Nucleus accumbens (tissue), 56 donors: ENCODE results near the gene XXYLT1.

Experiments used
- DNase-seq, 56 donors: peaks; one replicate each; lab custom pipeline; 2025; lab: John Stamatoyannopoulos, UW

XXYLT1 gene

GRCh38 chr3:195160257-195160898 is 110.6 kb downstream of the XXYLT1 start:
- no peak for DNase-seq

GRCh38 chr3:195159814-195160165 is 111.2 kb downstream of the XXYLT1 start:
- no peak for DNase-seq

- DNase-seq = no peak
Measured at GRCh38 chr3:195159117-195159813, 111.7 kb downstream of the XXYLT1 start.

- DNase-seq = peak in 14 of 56 donors; percentile 6 to 25 (median 17)
Measured at GRCh38 chr3:195156286-195156890, 114.6 kb downstream of the XXYLT1 start.

- peak in 1 of 56 donors; percentile 15 for DNase-seq
Measured at GRCh38 chr3:195155570-195156241, 115.3 kb downstream of the XXYLT1 start.

- DNase-seq = peak in 44 of 56 donors; percentile 14 to 79 (median 46)
Measured at GRCh38 chr3:195154793-195155535, 116.0 kb downstream of the XXYLT1 start.

- DNase-seq = no peak
Measured at GRCh38 chr3:195154111-195154791, 116.7 kb downstream of the XXYLT1 start.

- DNase-seq = no peak
Measured at GRCh38 chr3:195153653-195154052, 117.3 kb downstream of the XXYLT1 start.

GRCh38 chr3:195153130-195153529 is 117.8 kb downstream of the XXYLT1 start:
- DNase-seq = peak in 11 of 56 donors; percentile 2 to 37 (median 12)

GRCh38 chr3:195151866-195152541 is 119.0 kb downstream of the XXYLT1 start:
- DNase-seq = no peak

- DNase-seq = no peak
Measured at GRCh38 chr3:195151402-195151801, 119.6 kb downstream of the XXYLT1 start.

GRCh38 chr3:195150181-195151118 is 120.5 kb downstream of the XXYLT1 start:
- peak in 26 of 56 donors; percentile 11 to 69 (median 35) for DNase-seq

- DNase-seq = no peak
Measured at GRCh38 chr3:195149292-195150030, 121.5 kb downstream of the XXYLT1 start.

- DNase-seq = no peak
Measured at GRCh38 chr3:195148549-195148948, 122.4 kb downstream of the XXYLT1 start.

- DNase-seq = no peak
Measured at GRCh38 chr3:195147649-195148080, 123.3 kb downstream of the XXYLT1 start.

- no peak for DNase-seq
Measured at GRCh38 chr3:195146131-195146530, 124.8 kb downstream of the XXYLT1 start.

GRCh38 chr3:195145579-195145978 is 125.4 kb downstream of the XXYLT1 start:
- no peak for DNase-seq
